BJ (cell line): ENCODE measurements around the gene DNASE1L1. TPM values are rescaled to one million over a fixed set of nuclear protein-coding genes. Genes with fewer than 3 reads are reported as not detected.

Experiments
- CTCF ChIA-PET: fragments of 350-600 bp; formaldehyde crosslinking; extraction: SDS; loops from one replicate; lab custom pipeline; 2021; ENCODE audit warnings: antibody characterized with exemption, inconsistent platforms; lab: Yijun Ruan, JAX
- POLR2A ChIA-PET: fragments of 300-600 bp; sonication (Branson Sonifier 250); formaldehyde crosslinking; extraction: SDS; loops from one replicate; lab custom pipeline; 2021; ENCODE audit warnings: antibody characterized with exemption; lab: Charles Lee
- DNase-seq: peaks from one replicate; pipeline ENCODE4 v3.0.0-alpha.2; 2011; ENCODE audit warnings: low read depth
- H3K27me3 ChIP-seq: 2 replicates; pipeline ENCODE4 v1.6.0; 2011; ENCODE audit warnings: low read length; ENCODE audit not compliant: control insufficient read depth, insufficient read depth
- H3K36me3 ChIP-seq: 2 replicates; pipeline ENCODE4 v1.5.1; 2011; ENCODE audit warnings: low read length; ENCODE audit not compliant: control insufficient read depth, insufficient read depth
- H3K4me3 ChIP-seq: 2 replicates; pipeline ENCODE4 v1.5.1; 2011; ENCODE audit warnings: low read depth, mild to moderate bottlenecking, control low read depth, low read length
- CTCF ChIP-seq: IDR thresholded peaks from 2 replicates; pipeline ENCODE4 v1.5.1; 2011; ENCODE audit warnings: low read depth, mild to moderate bottlenecking, control low read depth, inconsistent platforms, low read length, moderate library complexity; ENCODE audit not compliant: insufficient read depth
- polyA plus RNA-seq: library from polyadenylated mRNA; depleted of rRNA; stranded (reverse); fragments of >200 nt; gene quantifications from 2 replicates; pipeline ENCODE4 v1.2.3, GENCODE V29; 2011

The DNASE1L1 gene
- polyA plus RNA-seq, 1 experiment, result 63.5 TPM

GRCh38 chrX:154356596-154356995 lies 52.5 kb downstream of the DNASE1L1 start:
- POLR2A ChIA-PET, result no interaction called here
- CTCF ChIA-PET, result no interaction called here
- TF ChIP-seq CTCF, result no peak
- H3K4me3 ChIP-seq, result no peak overlapping the region
- peaks cover 80% of the 10 kb centered on the region for H3K36me3 ChIP-seq
- DNase-seq, result no peak
- H3K27me3 ChIP-seq, result no peaks in the 10 kb centered on the region

- CTCF ChIA-PET, result interaction anchor here (1.1 kb wide), 1 partner anchor 11 kb away, joined by 3 read pairs; no protein-coding TSS in a partner anchor
- H3K4me3 ChIP-seq, result no peak overlapping the region
- peak; percentile 16; the same call in 1 of the 2 replicates for TF ChIP-seq CTCF
- no peaks in the 10 kb centered on the region for H3K27me3 ChIP-seq
- POLR2A ChIA-PET, result no interaction called here
- H3K36me3 ChIP-seq, result peaks cover 80% of the 10 kb centered on the region
- DNase-seq, result no peak
These were observed 53.3 kb downstream of the DNASE1L1 start for GRCh38 chrX:154355776-154356140.

- CTCF ChIA-PET, result interaction anchor here (1.1 kb wide), 1 partner anchor 11 kb away, joined by 3 read pairs; no protein-coding TSS in a partner anchor
- Histone ChIP-seq H3K27me3 (no peaks in the 10 kb centered on the region), H3K36me3 (peaks cover 77% of the 10 kb centered on the region), H3K4me3 (no peak overlapping the region)
- POLR2A ChIA-PET, result no interaction called here
- DNase-seq, result no peak
- TF ChIP-seq CTCF, result no peak
These were observed 53.8 kb downstream of the DNASE1L1 start for GRCh38 chrX:154355094-154355775.

- DNase-seq, result no peak
- peaks cover 75% of the 10 kb centered on the region for H3K36me3 ChIP-seq
- TF ChIP-seq CTCF, result no peak
- POLR2A ChIA-PET, result no interaction called here
- H3K4me3 ChIP-seq, result no peak overlapping the region
- CTCF ChIA-PET, result interaction anchor here (1.1 kb wide), 1 partner anchor 12 kb away, joined by 3 read pairs; no protein-coding TSS in a partner anchor
- H3K27me3 ChIP-seq, result no peaks in the 10 kb centered on the region
These were observed 54.5 kb downstream of the DNASE1L1 start for GRCh38 chrX:154354516-154354915.

- H3K36me3 ChIP-seq, result peaks cover 75% of the 10 kb centered on the region
- no peak for DNase-seq
- CTCF ChIA-PET, result no interaction called here
- no peaks in the 10 kb centered on the region for H3K27me3 ChIP-seq
- POLR2A ChIA-PET, result no interaction called here
- no peak for TF ChIP-seq CTCF
- no peak overlapping the region for H3K4me3 ChIP-seq
These were observed 55.0 kb downstream of the DNASE1L1 start for GRCh38 chrX:154354013-154354412.
